ENCODE results near the gene CAV1.

CAV1 gene

DNA sequence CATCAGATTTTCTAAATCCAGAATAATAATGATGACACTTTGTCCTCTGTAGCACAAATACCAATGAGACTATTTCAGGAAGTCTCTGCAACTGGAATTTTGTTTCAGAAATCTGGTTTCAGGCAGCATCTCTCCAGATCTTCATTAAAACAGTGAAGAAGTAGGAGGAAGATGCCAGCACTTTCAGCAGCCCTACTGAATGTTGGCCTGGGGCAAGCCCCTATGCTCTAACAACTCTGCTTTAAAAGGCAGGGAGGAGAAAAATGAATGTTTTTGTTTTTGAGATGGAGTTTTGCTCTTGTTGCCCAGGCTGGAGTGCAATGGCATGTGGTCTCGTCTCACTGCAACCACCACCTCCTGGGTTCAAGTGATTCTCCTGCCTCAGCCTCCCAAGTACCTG is 7.2 kb upstream of the CAV1 start:
- H3K4me3 ChIP-seq (ENCODE audit: low read depth, low read length), result no peak overlapping the region
- TF ChIP-seq, protein P1, sequence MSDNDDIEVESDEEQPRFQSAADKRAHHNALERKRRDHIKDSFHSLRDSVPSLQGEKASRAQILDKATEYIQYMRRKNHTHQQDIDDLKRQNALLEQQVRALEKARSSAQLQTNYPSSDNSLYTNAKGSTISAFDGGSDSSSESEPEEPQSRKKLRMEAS (IDR thresholded peaks at IDR 0.05; ENCODE audit: low read depth, low read length), result no peak
- TF ChIP-seq MYC (IDR thresholded peaks at IDR 0.05; ENCODE audit: low read depth, low read length) (no peak), POLR2A (IDR thresholded peaks at IDR 0.05; ENCODE audit: extremely low read depth, insufficient read length) (no peak)
- TF ChIP-seq, protein P2, sequence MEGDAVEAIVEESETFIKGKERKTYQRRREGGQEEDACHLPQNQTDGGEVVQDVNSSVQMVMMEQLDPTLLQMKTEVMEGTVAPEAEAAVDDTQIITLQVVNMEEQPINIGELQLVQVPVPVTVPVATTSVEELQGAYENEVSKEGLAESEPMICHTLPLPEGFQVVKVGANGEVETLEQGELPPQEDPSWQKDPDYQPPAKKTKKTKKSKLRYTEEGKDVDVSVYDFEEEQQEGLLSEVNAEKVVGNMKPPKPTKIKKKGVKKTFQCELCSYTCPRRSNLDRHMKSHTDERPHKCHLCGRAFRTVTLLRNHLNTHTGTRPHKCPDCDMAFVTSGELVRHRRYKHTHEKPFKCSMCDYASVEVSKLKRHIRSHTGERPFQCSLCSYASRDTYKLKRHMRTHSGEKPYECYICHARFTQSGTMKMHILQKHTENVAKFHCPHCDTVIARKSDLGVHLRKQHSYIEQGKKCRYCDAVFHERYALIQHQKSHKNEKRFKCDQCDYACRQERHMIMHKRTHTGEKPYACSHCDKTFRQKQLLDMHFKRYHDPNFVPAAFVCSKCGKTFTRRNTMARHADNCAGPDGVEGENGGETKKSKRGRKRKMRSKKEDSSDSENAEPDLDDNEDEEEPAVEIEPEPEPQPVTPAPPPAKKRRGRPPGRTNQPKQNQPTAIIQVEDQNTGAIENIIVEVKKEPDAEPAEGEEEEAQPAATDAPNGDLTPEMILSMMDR (IDR thresholded peaks at IDR 0.05; ENCODE audit: low read depth, low read length), result no peak
- DNase-seq (ENCODE audit: low read depth), result no peak

DNA sequence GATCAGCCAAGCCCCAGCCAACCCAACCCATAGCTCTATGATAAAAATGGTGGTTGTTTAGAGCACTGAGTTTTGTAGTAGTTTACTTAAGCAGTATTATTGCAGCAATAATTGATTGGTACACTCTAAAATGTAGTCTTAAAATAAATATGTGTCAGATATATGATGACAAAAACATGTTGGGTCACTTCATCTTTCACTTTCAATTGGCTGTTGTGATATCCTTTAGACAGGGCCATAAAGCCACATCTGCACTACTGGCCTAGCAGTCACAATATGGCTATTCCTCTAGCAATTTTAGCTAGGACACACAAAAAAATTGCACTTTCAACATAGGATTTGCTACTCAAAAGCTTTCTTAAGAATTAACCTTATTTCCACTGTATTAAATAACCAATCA is 5.9 kb upstream of the CAV1 start:
- no peak for TF ChIP-seq MYC (IDR thresholded peaks at IDR 0.05; ENCODE audit: low read depth, low read length)
- TF ChIP-seq, protein P1 (IDR thresholded peaks at IDR 0.05; ENCODE audit: low read depth, low read length), result no peak
- no peak for DNase-seq (ENCODE audit: low read depth)
- H3K4me3 ChIP-seq (ENCODE audit: low read depth, low read length), result no peak overlapping the region

DNA sequence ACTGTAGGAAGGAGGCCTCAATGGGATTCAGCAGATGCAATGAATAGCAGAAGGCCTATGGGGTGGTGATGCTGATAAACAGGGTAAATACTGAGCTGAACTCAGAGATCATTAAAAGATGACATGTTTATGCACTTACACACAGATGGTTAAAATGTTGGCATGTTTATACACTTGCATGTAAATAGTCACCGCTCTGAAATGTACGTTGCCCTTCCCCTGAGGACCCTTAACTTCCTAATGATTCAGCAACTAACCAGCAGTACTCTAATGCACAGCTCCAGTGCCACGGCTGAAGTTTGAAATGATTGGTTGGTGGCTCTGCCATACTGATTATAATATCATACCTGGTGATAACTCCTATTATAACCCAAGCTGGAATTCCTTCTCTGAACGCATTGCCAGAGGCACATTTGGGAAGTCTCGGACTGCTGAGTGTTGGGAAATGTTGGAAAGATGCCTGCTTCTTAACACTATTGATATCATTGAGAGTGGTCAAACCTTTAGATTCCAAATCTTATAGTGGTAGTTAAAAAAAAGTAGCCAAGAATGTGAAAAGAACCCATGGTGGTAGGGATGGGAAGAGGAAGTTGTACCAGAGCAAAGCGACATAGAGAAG is 3.7 kb upstream of the CAV1 start:
- no peak overlapping the region for H3K4me3 ChIP-seq (ENCODE audit: low read depth, low read length)
- no peak for DNase-seq (ENCODE audit: low read depth)
- no peak for TF ChIP-seq POLR2A (IDR thresholded peaks at IDR 0.05; ENCODE audit: extremely low read depth, insufficient read length)
- no peak for TF ChIP-seq MYC (IDR thresholded peaks at IDR 0.05; ENCODE audit: low read depth, low read length)
- TF ChIP-seq, protein P2 (IDR thresholded peaks at IDR 0.05; ENCODE audit: low read depth, low read length), result no peak
- TF ChIP-seq, protein P1 (IDR thresholded peaks at IDR 0.05; ENCODE audit: low read depth, low read length), result no peak

DNA sequence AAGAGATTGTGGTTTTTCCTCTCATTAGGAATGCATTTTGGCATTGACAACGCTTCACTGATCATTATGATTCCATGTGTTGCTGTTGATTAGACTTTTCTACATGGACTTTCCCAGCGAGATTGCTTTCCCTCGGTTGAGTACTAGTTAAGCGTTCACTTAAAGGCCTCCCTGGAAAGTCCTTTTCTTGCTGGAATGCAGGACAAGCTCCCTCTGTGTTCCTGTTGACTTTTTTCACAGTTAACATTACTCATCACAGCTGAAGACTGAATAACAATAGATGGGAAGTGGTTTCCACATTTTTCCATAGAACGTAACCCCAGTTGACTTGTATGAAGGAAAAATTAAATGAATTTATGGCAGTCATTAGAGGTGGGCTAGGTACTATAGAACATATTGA is 2.6 kb upstream of the CAV1 start:
- H3K4me3 ChIP-seq (ENCODE audit: low read depth, low read length), result no peak overlapping the region
- DNase-seq (ENCODE audit: low read depth), result no peak
- TF ChIP-seq MYC (IDR thresholded peaks at IDR 0.05; ENCODE audit: low read depth, low read length), result no peak
- TF ChIP-seq, protein P1 (IDR thresholded peaks at IDR 0.05; ENCODE audit: low read depth, low read length), result no peak
- no peak for TF ChIP-seq POLR2A (IDR thresholded peaks at IDR 0.05; ENCODE audit: extremely low read depth, insufficient read length)
- TF ChIP-seq, protein P2 (IDR thresholded peaks at IDR 0.05; ENCODE audit: low read depth, low read length), result no peak

DNA sequence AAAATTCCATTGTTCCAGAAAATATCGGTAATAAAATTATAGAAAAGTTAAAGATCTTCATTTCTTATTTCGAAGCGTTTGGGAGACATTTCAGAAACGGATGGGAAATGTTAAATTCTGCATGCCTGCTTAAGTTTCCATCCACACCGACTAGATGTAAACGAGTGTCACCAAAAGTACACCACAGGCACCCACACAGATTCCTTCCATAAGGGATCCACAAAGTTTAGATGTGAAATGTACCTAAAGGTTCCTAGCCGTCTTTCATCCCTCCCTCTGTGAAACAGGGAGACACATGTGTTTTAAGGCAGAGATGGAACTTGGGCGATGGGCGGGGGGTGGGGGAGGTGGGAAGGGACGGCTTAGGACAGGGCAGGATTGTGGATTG is 621 bp upstream of the CAV1 start:
- TF ChIP-seq, protein P2 (IDR thresholded peaks at IDR 0.05; ENCODE audit: low read depth, low read length), result no peak
- TF ChIP-seq, protein P1 (IDR thresholded peaks at IDR 0.05; ENCODE audit: low read depth, low read length), result no peak
- TF ChIP-seq POLR2A (IDR thresholded peaks at IDR 0.05; ENCODE audit: extremely low read depth, insufficient read length), result no peak
- TF ChIP-seq MYC (IDR thresholded peaks at IDR 0.05; ENCODE audit: low read depth, low read length), result no peak
- no peak for DNase-seq (ENCODE audit: low read depth)
- no peak overlapping the region for H3K4me3 ChIP-seq (ENCODE audit: low read depth, low read length)

DNA sequence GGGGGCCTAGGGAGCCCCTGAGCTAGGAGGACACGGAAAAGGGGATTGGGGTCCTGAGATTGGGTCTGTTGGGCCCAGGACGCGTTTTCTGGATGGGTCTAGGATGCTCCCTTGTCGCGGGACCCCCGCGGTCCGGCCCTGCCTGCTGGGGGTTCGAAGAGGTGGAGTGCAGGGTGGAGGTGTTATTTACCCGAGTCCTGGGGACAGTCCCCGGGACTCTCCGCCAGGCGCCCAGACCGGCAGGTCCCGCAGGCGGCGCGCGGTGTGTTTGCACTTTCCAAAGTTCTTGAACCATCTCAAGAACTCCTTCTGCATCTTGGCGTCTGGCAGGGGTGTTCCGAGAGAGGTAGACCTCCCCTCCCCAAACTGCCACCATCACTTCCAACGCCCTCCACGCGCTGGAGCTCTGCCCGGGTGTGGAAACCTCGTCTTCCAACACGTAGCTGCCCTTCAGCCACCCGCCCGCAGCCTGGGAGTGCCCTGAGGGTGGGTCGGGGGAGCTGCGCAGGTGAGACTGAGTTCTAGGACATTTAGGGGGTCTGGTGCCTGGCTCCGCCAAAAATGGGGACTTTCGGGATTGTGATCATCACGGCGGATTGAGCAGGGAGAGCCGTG is 569 bp downstream of the CAV1 start:
- no peak overlapping the region for H3K4me3 ChIP-seq (ENCODE audit: low read depth, low read length)
- TF ChIP-seq, protein P1 (IDR thresholded peaks at IDR 0.05; ENCODE audit: low read depth, low read length), result no peak
- TF ChIP-seq, protein P2 (IDR thresholded peaks at IDR 0.05; ENCODE audit: low read depth, low read length), result no peak
- TF ChIP-seq MYC (IDR thresholded peaks at IDR 0.05; ENCODE audit: low read depth, low read length) (no peak), POLR2A (IDR thresholded peaks at IDR 0.05; ENCODE audit: extremely low read depth, insufficient read length) (no peak)
- no peak for DNase-seq (ENCODE audit: low read depth)
